Neural progenitor cell (in vitro differentiated cells): ENCODE results near the gene LRBA. TPM values are rescaled to one million over a fixed set of nuclear protein-coding genes. Genes with fewer than 3 reads are reported as not detected.

Experiments
- DNase-seq: peaks from one replicate; pipeline ENCODE4 v3.0.0-alpha.2; 2016; ENCODE audit warnings: low spot score
- H2AFZ ChIP-seq: fragments of 200-600 bp; sonication (generic); replicated peaks from 2 replicates; pipeline ENCODE4 v1.6.1; 2016; ENCODE audit warnings: antibody characterized with exemption
- H3F3A ChIP-seq: fragments of 200-600 bp; sonication (generic); 2 replicates; pipeline ENCODE4 v1.6.1; 2016; ENCODE audit warnings: antibody characterized with exemption, low read depth
- H3K27ac ChIP-seq: fragments of 200-600 bp; sonication (generic); 2 replicates; pipeline ENCODE4 v1.5.1; 2016; ENCODE audit warnings: mild to moderate bottlenecking
- H3K27me3 ChIP-seq: fragments of 200-600 bp; sonication (generic); 2 replicates; pipeline ENCODE4 v1.6.1; 2016; ENCODE audit warnings: mild to moderate bottlenecking, moderate library complexity
- H3K36me3 ChIP-seq: fragments of 200-600 bp; sonication (generic); 2 replicates; pipeline ENCODE4 v1.5.1; 2016
- H3K4me1 ChIP-seq: fragments of 200-600 bp; sonication (generic); 2 replicates; pipeline ENCODE4 v1.6.1; 2016; ENCODE audit warnings: mixed run types
- H3K4me2 ChIP-seq: fragments of 200-600 bp; sonication (generic); 2 replicates; pipeline ENCODE4 v1.6.1; 2016
- H3K4me3 ChIP-seq: fragments of 200-600 bp; sonication (generic); 2 replicates; pipeline ENCODE4 v1.5.1; 2016
- H3K79me2 ChIP-seq: fragments of 200-600 bp; sonication (generic); 2 replicates; pipeline ENCODE4 v1.6.1; 2016; ENCODE audit warnings: low read depth
- H3K9ac ChIP-seq: fragments of 200-600 bp; sonication (generic); 2 replicates; pipeline ENCODE4 v1.6.1; 2016
- H3K9me3 ChIP-seq: fragments of 200-600 bp; sonication (generic); 2 replicates; pipeline ENCODE4 v1.5.1; 2016; ENCODE audit warnings: low read depth
- H4K20me1 ChIP-seq: fragments of 200-600 bp; sonication (generic); 2 replicates; pipeline ENCODE4 v1.6.1; 2016; ENCODE audit warnings: low read depth
- H3K27ac Mint-ChIP-seq: 3 replicates; pipeline ENCODE4 v1.8.0; 2021; ENCODE audit warnings: mixed read lengths
- H3K27me3 Mint-ChIP-seq: 2 replicates; pipeline ENCODE4 v1.8.0; 2022; ENCODE audit warnings: low read depth, mild to moderate bottlenecking, inconsistent platforms, moderate library complexity, mixed read lengths; ENCODE audit not compliant: insufficient read depth
- H3K36me3 Mint-ChIP-seq: 3 replicates; pipeline ENCODE4 v1.8.0; 2021; ENCODE audit warnings: mixed read lengths
- H3K4me1 Mint-ChIP-seq: 3 replicates; pipeline ENCODE4 v1.8.0; 2021; ENCODE audit warnings: mixed read lengths
- H3K4me3 Mint-ChIP-seq: 3 replicates; pipeline ENCODE4 v1.8.0; 2021; ENCODE audit warnings: mild to moderate bottlenecking, moderate library complexity, mixed read lengths
- H3K9me3 Mint-ChIP-seq: 3 replicates; pipeline ENCODE4 v1.8.0; 2020; ENCODE audit warnings: mixed read lengths
- EZH2 ChIP-seq: fragments of 200-600 bp; sonication (generic); IDR thresholded peaks from 2 replicates; pipeline ENCODE4 v1.6.1; 2017; ENCODE audit warnings: antibody characterized with exemption, mild to moderate bottlenecking, moderate library complexity
- EZH2phosphoT487 ChIP-seq: fragments of 200-600 bp; sonication (generic); IDR thresholded peaks from 2 replicates; pipeline ENCODE4 v1.6.1; 2017; ENCODE audit warnings: antibody characterized with exemption
- total RNA-seq: library from RNA; depleted of rRNA; stranded (reverse); fragments of >200 nt; gene quantifications from 2 replicates; pipeline ENCODE4 v1.2.3, GENCODE V29; 2015; ENCODE audit warnings: low replicate concordance
- TF ChIP-seq, protein P1 (sequence below): fragments of 200-600 bp; sonication (generic); IDR thresholded peaks from 2 replicates; pipeline ENCODE4 v1.5.1; 2017; ENCODE audit warnings: antibody characterized with exemption, mild to moderate bottlenecking

LRBA gene
- total RNA-seq, 1 donor from 2014 or later, result 111 TPM

- H3K27me3 Mint-ChIP-seq, result peaks cover 3% of the 10 kb centered on the region
- H3K4me2 ChIP-seq, result peak overlapping the region; percentile 89
- H2AFZ ChIP-seq, result no peak overlapping the region
- no peak overlapping the region for H3K27ac ChIP-seq
- peak; percentile 36 for DNase-seq
- peaks cover 19% of the 10 kb centered on the region for H4K20me1 ChIP-seq
- H3K4me1 ChIP-seq, result peaks cover 13% of the 10 kb centered on the region
- peaks cover 5% of the 10 kb centered on the region for H3K36me3 ChIP-seq
- H3K9me3 Mint-ChIP-seq, result no peaks in the 10 kb centered on the region
- H3K36me3 Mint-ChIP-seq, result peaks cover 2% of the 10 kb centered on the region
- H3K9ac ChIP-seq, result no peak overlapping the region
- peak overlapping the region; percentile 18 for H3K4me3 Mint-ChIP-seq
- H3K27ac Mint-ChIP-seq, result no peak overlapping the region
- H3K4me1 Mint-ChIP-seq, result peaks cover 26% of the 10 kb centered on the region
- peaks cover 30% of the 10 kb centered on the region for H3F3A ChIP-seq
- no peaks in the 10 kb centered on the region for H3K27me3 ChIP-seq
- no peaks in the 10 kb centered on the region for H3K9me3 ChIP-seq
- peaks cover 69% of the 10 kb centered on the region for H3K79me2 ChIP-seq
- no peak for TF ChIP-seq EZH2phosphoT487
- TF ChIP-seq, protein P1, sequence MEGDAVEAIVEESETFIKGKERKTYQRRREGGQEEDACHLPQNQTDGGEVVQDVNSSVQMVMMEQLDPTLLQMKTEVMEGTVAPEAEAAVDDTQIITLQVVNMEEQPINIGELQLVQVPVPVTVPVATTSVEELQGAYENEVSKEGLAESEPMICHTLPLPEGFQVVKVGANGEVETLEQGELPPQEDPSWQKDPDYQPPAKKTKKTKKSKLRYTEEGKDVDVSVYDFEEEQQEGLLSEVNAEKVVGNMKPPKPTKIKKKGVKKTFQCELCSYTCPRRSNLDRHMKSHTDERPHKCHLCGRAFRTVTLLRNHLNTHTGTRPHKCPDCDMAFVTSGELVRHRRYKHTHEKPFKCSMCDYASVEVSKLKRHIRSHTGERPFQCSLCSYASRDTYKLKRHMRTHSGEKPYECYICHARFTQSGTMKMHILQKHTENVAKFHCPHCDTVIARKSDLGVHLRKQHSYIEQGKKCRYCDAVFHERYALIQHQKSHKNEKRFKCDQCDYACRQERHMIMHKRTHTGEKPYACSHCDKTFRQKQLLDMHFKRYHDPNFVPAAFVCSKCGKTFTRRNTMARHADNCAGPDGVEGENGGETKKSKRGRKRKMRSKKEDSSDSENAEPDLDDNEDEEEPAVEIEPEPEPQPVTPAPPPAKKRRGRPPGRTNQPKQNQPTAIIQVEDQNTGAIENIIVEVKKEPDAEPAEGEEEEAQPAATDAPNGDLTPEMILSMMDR, result no peak
- no peak for TF ChIP-seq EZH2
- H3K4me3 ChIP-seq, result peak overlapping the region; percentile 84
Observed at GRCh38 chr4:151012820-151013219, 2.3 kb downstream of the LRBA start.

- peaks cover 26% of the 10 kb centered on the region for H3K4me1 Mint-ChIP-seq
- Histone ChIP-seq H3K4me3 (peak overlapping the region; percentile 84), H3K4me1 (peaks cover 13% of the 10 kb centered on the region), H2AFZ (no peak overlapping the region), H4K20me1 (peaks cover 19% of the 10 kb centered on the region), H3K27ac (no peak overlapping the region), H3K36me3 (peaks cover 5% of the 10 kb centered on the region), H3K9me3 (no peaks in the 10 kb centered on the region), H3K79me2 (peaks cover 73% of the 10 kb centered on the region), H3K27me3 (no peaks in the 10 kb centered on the region), H3F3A (peaks cover 30% of the 10 kb centered on the region), H3K9ac (no peak overlapping the region), H3K4me2 (peak overlapping the region; percentile 89)
- peaks cover 3% of the 10 kb centered on the region for H3K27me3 Mint-ChIP-seq
- TF ChIP-seq EZH2, result no peak
- TF ChIP-seq EZH2phosphoT487, result no peak
- TF ChIP-seq, protein P1, result no peak
- no peaks in the 10 kb centered on the region for H3K9me3 Mint-ChIP-seq
- no peak overlapping the region for H3K27ac Mint-ChIP-seq
- DNase-seq, result no peak
- H3K4me3 Mint-ChIP-seq, result no peak overlapping the region
- H3K36me3 Mint-ChIP-seq, result peaks cover 4% of the 10 kb centered on the region
Observed at GRCh38 chr4:151012376-151012775, 2.7 kb downstream of the LRBA start.

DNA sequence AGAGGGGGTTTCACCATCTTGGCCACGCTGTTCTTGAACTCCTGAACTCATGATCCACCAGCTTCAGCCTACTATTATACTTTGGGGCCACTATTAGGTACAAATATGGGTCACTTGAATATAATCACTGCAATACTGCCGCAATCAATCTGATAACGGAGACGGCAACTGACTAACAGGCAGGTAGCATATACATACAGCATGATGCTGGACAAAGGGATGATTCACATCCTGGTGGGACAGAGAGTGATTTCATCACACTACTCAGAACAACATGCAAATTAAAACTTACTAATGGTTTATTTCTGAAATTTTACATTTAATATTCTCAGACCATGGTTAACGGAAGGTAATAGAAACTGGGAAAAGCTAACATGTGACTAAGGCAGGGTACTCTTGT, 10.9 kb downstream of the LRBA start:
- Histone ChIP-seq H3K4me2 (no peak overlapping the region), H3F3A (no peaks in the 10 kb centered on the region), H3K79me2 (peaks cover 86% of the 10 kb centered on the region), H3K9ac (no peak overlapping the region), H3K4me3 (no peak overlapping the region), H3K36me3 (no peaks in the 10 kb centered on the region), H3K27ac (no peak overlapping the region), H3K9me3 (no peaks in the 10 kb centered on the region), H4K20me1 (peaks cover 15% of the 10 kb centered on the region), H3K27me3 (no peaks in the 10 kb centered on the region), H3K4me1 (peaks cover 16% of the 10 kb centered on the region), H2AFZ (no peak overlapping the region)
- DNase-seq, result no peak
- H3K27ac Mint-ChIP-seq, result no peak overlapping the region
- no peaks in the 10 kb centered on the region for H3K9me3 Mint-ChIP-seq
- peaks cover 8% of the 10 kb centered on the region for H3K36me3 Mint-ChIP-seq
- H3K27me3 Mint-ChIP-seq, result no peaks in the 10 kb centered on the region
- no peak overlapping the region for H3K4me3 Mint-ChIP-seq
- peaks cover 3% of the 10 kb centered on the region for H3K4me1 Mint-ChIP-seq
- TF ChIP-seq EZH2phosphoT487 (no peak), EZH2 (no peak)
- TF ChIP-seq, protein P1, result no peak
